HepG2 (cell line): ENCODE data around the gene CSKMT. TPM values are rescaled to one million over a fixed set of nuclear protein-coding genes. Genes with fewer than 3 reads are reported as not detected.
A peak's percentile ranks its signal among the peaks of the same experiment; 100 is the strongest.

ENCODE experiments used
- ATAC-seq: fragments of 200-7000 bp; cut with Tn5 transposase; 3 replicates; pipeline ENCODE4 v1.9.1; 2020; ENCODE audit warnings: mild to moderate bottlenecking, moderate library complexity
- BruUV-seq: library from RNA; stranded (reverse); fragments of 400-500 nt; replicated peaks from 2 replicates; lab custom pipeline; 2021; lab: Mats Ljungman, UMichigan
- CTCF ChIA-PET: fragments of 300-600 bp; formaldehyde crosslinking; extraction: SDS; loops from one replicate; lab custom pipeline; 2021; ENCODE audit warnings: low total read pairs, inconsistent platforms, low intra/inter-chr PET ratio; lab: Yijun Ruan, JAX
- POLR2A ChIA-PET: fragments of 350-600 bp; sonication (Branson Sonifier 250); formaldehyde crosslinking; loops from one replicate; lab custom pipeline; 2020; ENCODE audit warnings: antibody characterized with exemption, inconsistent platforms; lab: Yijun Ruan, JAX
- DNase-seq: peaks from one replicate; pipeline ENCODE4 v3.0.0-alpha.2; 2015; ENCODE audit warnings: low spot score
- FAIRE-seq: peaks from 3 replicates; lab custom pipeline; 2011; peaks lifted over from hg19 to GRCh38; lab: Jason Lieb, UNC
- H2AFZ ChIP-seq: one replicate; pipeline ENCODE4 v1.6.1; 2011; ENCODE audit warnings: low read length, inconsistent platforms
- H3K27ac ChIP-seq: fragments of 300-600 bp; 3 replicates; pipeline ENCODE4 v1.8.0; 2011; ENCODE audit warnings: mixed run types, mild to moderate bottlenecking, mixed read lengths, low read length, inconsistent platforms; ENCODE audit not compliant: insufficient read depth; ENCODE audit errors: extremely low read length
- H3K27me3 ChIP-seq, 2 experiments: fragments of 200-600 bp in 1 of 2; 2 replicates in 1 of 2; 3 replicates in 1 of 2; pipeline versions ENCODE4 v1.6.0 to v1.8.0; 2011; ENCODE audit warnings: low read length in 2 of 2, mild to moderate bottlenecking in 2 of 2, moderate library complexity in 2 of 2, inconsistent platforms in 1 of 2; ENCODE audit not compliant: insufficient read depth in 2 of 2, control insufficient read depth in 1 of 2
- H3K36me3 ChIP-seq, 2 experiments: fragments of 200-600 bp in 1 of 2; replicated peaks in 1 of 2; 2 replicates in 1 of 2; 3 replicates in 1 of 2; pipeline versions ENCODE4 v1.5.1 to v1.8.0; 2011; ENCODE audit warnings: low read length in 2 of 2, inconsistent platforms in 1 of 2; ENCODE audit not compliant: insufficient read depth in 2 of 2, control insufficient read depth in 1 of 2
- H3K4me1 ChIP-seq: 2 replicates; pipeline ENCODE4 v1.5.1; 2012; ENCODE audit warnings: low read length, inconsistent platforms; ENCODE audit not compliant: insufficient read depth
- H3K4me2 ChIP-seq: 2 replicates; pipeline ENCODE4 v1.6.0; 2011; ENCODE audit warnings: low read depth, low read length, inconsistent platforms
- H3K4me3 ChIP-seq, 3 experiments: fragments of 200-600 bp in 1 of 3; sonication (generic), shearing (Covaris generic) in 1 of 3; replicated peaks in 1 of 3; 2 replicates each; pipeline ENCODE4 v1.5.1; 2011 to 2016; ENCODE audit warnings: low read length in 3 of 3, inconsistent platforms in 2 of 3, low read depth in 2 of 3, mild to moderate bottlenecking in 2 of 3, control low read depth in 1 of 3, mixed read lengths in 1 of 3; ENCODE audit not compliant: insufficient read depth in 1 of 3
- H3K79me2 ChIP-seq: one replicate; pipeline ENCODE4 v1.6.1; 2011; ENCODE audit warnings: low read length, inconsistent platforms; ENCODE audit not compliant: insufficient read depth
- H3K9ac ChIP-seq: 2 replicates; pipeline ENCODE4 v1.6.0; 2011; ENCODE audit warnings: mild to moderate bottlenecking, low read depth, low read length, inconsistent platforms; ENCODE audit not compliant: insufficient read depth
- H3K9me3 ChIP-seq: 2 replicates; pipeline ENCODE4 v1.5.1; 2012; ENCODE audit warnings: mild to moderate bottlenecking, low read length
- H4K20me1 ChIP-seq: 2 replicates; pipeline ENCODE4 v1.6.0; 2011; ENCODE audit warnings: inconsistent platforms, mild to moderate bottlenecking, low read length, moderate library complexity; ENCODE audit not compliant: insufficient read depth
- AGO2 ChIP-seq: fragments of 200-400 bp; formaldehyde crosslinking; optimal IDR thresholded peaks from 2 replicates; pipeline ENCODE3; 2017; ENCODE audit warnings: mild to moderate bottlenecking, low read depth, low read length, moderate library complexity
- CCDC6 ChIP-seq: sonication (generic); formaldehyde crosslinking; IDR thresholded peaks from 2 replicates; pipeline ENCODE4 v1.8.1; 2022; ENCODE audit warnings: mild to moderate bottlenecking, missing genetic modification reagents, moderate library complexity
- GATAD2A ChIP-seq: IDR thresholded peaks from 2 replicates; pipeline ENCODE4 v1.6.1; 2016
- HNRNPL ChIP-seq: fragments of 200-400 bp; formaldehyde crosslinking; IDR thresholded peaks from 2 replicates; pipeline ENCODE4 v1.6.1; 2017; ENCODE audit warnings: mild to moderate bottlenecking, low read depth, low read length
- ISX ChIP-seq: sonication (generic); formaldehyde crosslinking; conservative IDR thresholded peaks from 2 replicates; pipeline ENCODE4 v1.5.0; 2020; ENCODE audit warnings: missing genetic modification reagents
- MAF1 ChIP-seq: sonication (generic); formaldehyde crosslinking; IDR thresholded peaks from 2 replicates; pipeline ENCODE4 v1.5.0; 2020; ENCODE audit warnings: missing genetic modification reagents, borderline replicate concordance
- MYC ChIP-seq: sonication (generic); formaldehyde crosslinking; IDR thresholded peaks from 2 replicates; pipeline ENCODE4 v1.9.0; 2021; ENCODE audit warnings: missing genetic modification reagents, borderline replicate concordance
- MYPOP ChIP-seq: sonication (generic); formaldehyde crosslinking; IDR thresholded peaks from 2 replicates; pipeline ENCODE4 v1.8.1; 2023; ENCODE audit warnings: mild to moderate bottlenecking, moderate library complexity, missing genetic modification reagents
- NRL ChIP-seq: sonication (generic); formaldehyde crosslinking; IDR thresholded peaks from 2 replicates; pipeline ENCODE4 v1.5.0; 2020; ENCODE audit warnings: missing genetic modification reagents, mild to moderate bottlenecking, moderate library complexity, borderline replicate concordance
- PBX2 ChIP-seq: IDR thresholded peaks from 2 replicates; pipeline ENCODE4 v1.6.1; 2016; ENCODE audit warnings: control low read depth
- PPARG ChIP-seq: conservative IDR thresholded peaks from 2 replicates; pipeline ENCODE4 v1.6.1; 2016; ENCODE audit warnings: missing biosample characterization, missing genetic modification reagents
- RFXAP ChIP-seq: sonication (generic); formaldehyde crosslinking; IDR thresholded peaks from 2 replicates; pipeline ENCODE4 v1.4.0; 2020; ENCODE audit warnings: missing genetic modification reagents, borderline replicate concordance
- SSRP1 ChIP-seq: IDR thresholded peaks from 2 replicates; pipeline ENCODE4 v1.6.1; 2016; ENCODE audit warnings: control low read depth
- ZNF572 ChIP-seq: sonication (generic); formaldehyde crosslinking; IDR thresholded peaks from 2 replicates; pipeline ENCODE4 v1.5.1; 2020; ENCODE audit warnings: mild to moderate bottlenecking, missing genetic modification reagents
- ZNF615 ChIP-seq: sonication (generic); formaldehyde crosslinking; IDR thresholded peaks from 2 replicates; pipeline ENCODE4 v1.5.0; 2020; ENCODE audit warnings: mild to moderate bottlenecking, missing genetic modification reagents, borderline replicate concordance
- ZNF709 ChIP-seq: sonication (generic); formaldehyde crosslinking; IDR thresholded peaks from 2 replicates; pipeline ENCODE4 v1.5.0; 2020; ENCODE audit warnings: mild to moderate bottlenecking, missing genetic modification reagents
- ZNF788 ChIP-seq: sonication (generic); formaldehyde crosslinking; IDR thresholded peaks from 2 replicates; pipeline ENCODE4 v1.5.0; 2020; ENCODE audit warnings: mild to moderate bottlenecking, missing genetic modification reagents, borderline replicate concordance
- WGBS: methylation state at CpG from one replicate; pipeline ENCODE4 v1.1.6; 2017; ENCODE audit warnings: low lambda C conversion rate; 5-methylcytosine and 5-hydroxymethylcytosine counted together
- in situ Hi-C: cut with HindIII; loops from 2 replicates; pipeline ENCODE4 v1.10.0; 2017; ENCODE audit warnings: low pct_unique_long_range_greater_than_20kb; ENCODE audit not compliant: extremely low pct_ligation_motif_present
- intact Hi-C: fragments of 100-400 bp; cut with micrococcal nuclease; formaldehyde crosslinking; loops from one replicate; pipeline ENCODE4 v1.10.0; 2022; ENCODE audit not compliant: unreplicated experiment
- polyA plus RNA-seq, 8 experiments: library from polyadenylated mRNA; depleted of rRNA in 3 of 8; stranded (reverse) in 7 of 8; unstranded in 1 of 8; fragments of >200 nt; fragmentation: Illumina TruSeq in 4 of 8; extraction: Trizol in 4 of 8; gene quantifications; 2 replicates each; pipeline versions ENCODE4 v1.2.1 to v1.2.3, GENCODE V29; 2011 to 2016; ENCODE audit warnings: low read depth in 4 of 8, missing spikeins in 1 of 8, mixed read lengths in 1 of 8; ENCODE audit not compliant: insufficient read depth in 1 of 8
- total RNA-seq, 5 experiments: library from RNA; depleted of rRNA; stranded (reverse); fragments of >200 nt; fragmentation: Illumina TruSeq; extraction: Trizol; gene quantifications; 2 replicates each; pipeline ENCODE4 v1.2.3, GENCODE V29; 2016; ENCODE audit warnings: low read depth in 1 of 5
- TF ChIP-seq, protein P1 (sequence below): sonication (generic); formaldehyde crosslinking; IDR thresholded peaks from 2 replicates; pipeline ENCODE4 v1.5.0; 2020; ENCODE audit warnings: missing genetic modification reagents, mild to moderate bottlenecking, borderline replicate concordance
- TF ChIP-seq, protein P2 (sequence below): sonication (generic); formaldehyde crosslinking; IDR thresholded peaks from 2 replicates; pipeline ENCODE4 v1.4.0; 2020; ENCODE audit warnings: missing genetic modification reagents
- TF ChIP-seq, protein P3 (sequence below): sonication (generic); formaldehyde crosslinking; IDR thresholded peaks from 2 replicates; pipeline ENCODE4 v1.4.0; 2020; ENCODE audit warnings: mild to moderate bottlenecking, missing genetic modification reagents

Gene CSKMT
- total and polyA plus RNA-seq, 2 of the 13 experiments (the other 11 are each of a cell fraction or from before 2014, with no cell fraction given), result 7.6 to 31.8 TPM

DNA sequence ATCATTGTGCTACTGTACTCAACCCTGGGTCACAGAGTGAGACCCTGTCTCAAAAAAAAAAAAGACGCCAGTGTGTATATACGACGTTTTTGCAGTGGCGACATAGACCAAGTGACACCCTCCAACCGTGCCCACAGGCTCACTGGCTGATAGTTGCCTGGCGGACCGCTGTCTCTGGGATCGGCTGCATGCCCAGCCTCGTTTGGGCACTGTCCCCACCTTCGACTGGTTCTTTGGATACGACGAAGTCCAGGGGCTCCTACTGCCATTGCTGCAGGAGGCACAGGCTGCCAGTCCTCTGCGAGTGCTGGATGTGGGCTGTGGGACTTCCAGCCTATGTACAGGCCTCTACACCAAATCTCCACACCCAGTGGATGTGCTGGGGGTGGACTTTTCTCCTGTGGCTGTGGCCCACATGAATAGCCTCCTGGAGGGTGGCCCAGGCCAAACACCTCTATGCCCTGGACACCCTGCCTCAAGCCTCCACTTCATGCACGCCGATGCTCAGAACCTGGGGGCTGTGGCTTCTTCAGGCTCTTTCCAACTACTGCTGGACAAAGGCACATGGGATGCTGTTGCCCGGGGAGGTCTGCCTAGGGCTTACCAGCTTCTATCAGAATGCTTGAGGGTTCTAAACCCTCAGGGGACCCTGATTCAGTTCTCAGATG, 1.3 kb downstream of the CSKMT start:
- H2AFZ ChIP-seq, result no peak overlapping the region
- peaks cover 0 to 15% of the 10 kb centered on the region in 2 experiments; a peak in 2 of 5 replicates for H3K36me3 ChIP-seq
- CTCF ChIA-PET, result no interaction called here
- H3K27ac ChIP-seq, result peak overlapping the region; percentile 84
- peaks cover 42% of the 10 kb centered on the region for H3K79me2 ChIP-seq
- no peaks in the 10 kb centered on the region for H3K9me3 ChIP-seq
- BruUV-seq, result no TSS peak
- POLR2A ChIA-PET, result interaction anchor here (0.8 to 6.6 kb wide), 23 partner anchors 9 to 175 kb away, joined by 3 to 186 read pairs (median 24); partner anchors contain the start of genes B3GAT3, EEF1G, GANAB and HNRNPUL2
- H3K4me2 ChIP-seq, result peak overlapping the region; percentile 85
- H4K20me1 ChIP-seq, result no peaks in the 10 kb centered on the region; the same call in none of the 2 replicates
- intact Hi-C loops, result no loop called here
- peaks cover 57% of the 10 kb centered on the region for H3K4me1 ChIP-seq
- in situ Hi-C loops, result no loop called here
- FAIRE-seq, result no peak
- peak overlapping the region; percentile 91 for H3K9ac ChIP-seq
- 28% methylated on average over 4 of the region's 16 CpGs for WGBS
- no peak for DNase-seq
- H3K4me3 ChIP-seq, result peak overlapping the region; percentile 69 to 97 (median 91)
- H3K27me3 ChIP-seq, result no peaks in the 10 kb centered on the region; a peak in 1 of 5 replicates
- peak; percentile 1 for ATAC-seq
- TF ChIP-seq NRL (CRISPR knock-in tag), result peak; percentile 76; the same call in 1 of the 2 replicates
- no peak for TF ChIP-seq PPARG (CRISPR knock-in tag)
- TF ChIP-seq MAF1, result 0 out of 2 replicates have a peak, but pooled peaks have one; percentile 49
- TF ChIP-seq PBX2 (CRISPR knock-in tag), result no peak
- peak; percentile 89 for TF ChIP-seq AGO2
- no peak for TF ChIP-seq MYPOP (CRISPR knock-in tag)
- TF ChIP-seq HNRNPL, result 0 out of 2 replicates have a peak, but pooled peaks have one; percentile 43
- TF ChIP-seq GATAD2A (CRISPR knock-in tag), result no peak
- 0 out of 2 replicates have a peak, but pooled peaks have one; percentile 9 for TF ChIP-seq ZNF709 (CRISPR knock-in tag)
- TF ChIP-seq, protein P1, sequence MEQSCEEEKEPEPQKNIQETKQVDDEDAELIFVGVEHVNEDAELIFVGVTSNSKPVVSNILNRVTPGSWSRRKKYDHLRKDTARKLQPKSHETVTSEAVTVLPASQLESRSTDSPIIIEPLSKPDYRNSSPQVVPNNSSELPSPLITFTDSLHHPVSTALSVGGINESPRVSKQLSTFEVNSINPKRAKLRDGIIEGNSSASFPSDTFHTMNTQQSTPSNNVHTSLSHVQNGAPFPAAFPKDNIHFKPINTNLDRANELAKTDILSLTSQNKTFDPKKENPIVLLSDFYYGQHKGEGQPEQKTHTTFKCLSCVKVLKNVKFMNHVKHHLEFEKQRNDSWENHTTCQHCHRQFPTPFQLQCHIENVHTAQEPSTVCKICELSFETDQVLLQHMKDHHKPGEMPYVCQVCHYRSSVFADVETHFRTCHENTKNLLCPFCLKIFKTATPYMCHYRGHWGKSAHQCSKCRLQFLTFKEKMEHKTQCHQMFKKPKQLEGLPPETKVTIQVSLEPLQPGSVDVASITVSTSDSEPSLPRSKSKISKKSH (CRISPR knock-in tag), result peak; percentile 64; the same call in 1 of the 2 replicates
- no peak for TF ChIP-seq SSRP1 (CRISPR knock-in tag)
- TF ChIP-seq ZNF788 (CRISPR knock-in tag), result 0 out of 2 replicates have a peak, but pooled peaks have one; percentile 14
- TF ChIP-seq, protein P2, sequence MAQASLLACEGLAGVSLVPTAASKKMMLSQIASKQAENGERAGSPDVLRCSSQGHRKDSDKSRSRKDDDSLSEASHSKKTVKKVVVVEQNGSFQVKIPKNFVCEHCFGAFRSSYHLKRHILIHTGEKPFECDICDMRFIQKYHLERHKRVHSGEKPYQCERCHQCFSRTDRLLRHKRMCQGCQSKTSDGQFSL, result 0 out of 2 replicates have a peak, but pooled peaks have one; percentile 19
- no peak for TF ChIP-seq CCDC6
- no peak for TF ChIP-seq ZNF572 (CRISPR knock-in tag)
- no peak for TF ChIP-seq ZNF615 (CRISPR knock-in tag)
- TF ChIP-seq RFXAP, result 0 out of 2 replicates have a peak, but pooled peaks have one; percentile 34
- TF ChIP-seq MYC (CRISPR knock-in tag), result 0 out of 2 replicates have a peak, but pooled peaks have one; percentile 22
- TF ChIP-seq ISX, result 0 out of 2 replicates have a peak, but pooled peaks have one; percentile 45
- TF ChIP-seq, protein P3, sequence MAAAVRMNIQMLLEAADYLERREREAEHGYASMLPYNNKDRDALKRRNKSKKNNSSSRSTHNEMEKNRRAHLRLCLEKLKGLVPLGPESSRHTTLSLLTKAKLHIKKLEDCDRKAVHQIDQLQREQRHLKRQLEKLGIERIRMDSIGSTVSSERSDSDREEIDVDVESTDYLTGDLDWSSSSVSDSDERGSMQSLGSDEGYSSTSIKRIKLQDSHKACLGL (CRISPR knock-in tag), result no peak
